ENCODE data around the gene VAT1L. TPM values are rescaled to one million over a fixed set of nuclear protein-coding genes. Genes with fewer than 3 reads are reported as not detected.

The VAT1L gene
- total and polyA plus RNA-seq, 2 experiments from 2014 or later = 11.0 to 24.4 TPM

- no peaks in the 10 kb centered on the region for H3K36me3 Mint-ChIP-seq (ENCODE audit: low read depth)
Observed at GRCh38 chr16:77744141-77744540, 44.2 kb upstream of the VAT1L start.

More at GRCh38 chr16:77744141-77744540, 44.2 kb upstream of the VAT1L start:
- no peak overlapping the region for H3K4me2 ChIP-seq
- H4K20me1 ChIP-seq (replicated peaks; ENCODE audit: insufficient read depth) = no peaks in the 10 kb centered on the region
- no peaks in the 10 kb centered on the region for H3K4me1 Mint-ChIP-seq
- H3K79me2 ChIP-seq (replicated peaks; ENCODE audit: insufficient read depth) = no peaks in the 10 kb centered on the region
- no peak for DNase-seq (ENCODE audit: low spot score)
- H3K9me2 ChIP-seq (ENCODE audit: insufficient read depth) = 0 out of 2 replicates have a peak, but pooled peaks cover 4% of the 10 kb centered on the region
- H3K27me3 ChIP-seq (ENCODE audit: insufficient read depth) = no peaks in the 10 kb centered on the region
- no peak overlapping the region for H3K27ac ChIP-seq (ENCODE audit: low read depth)
- H2AFZ ChIP-seq = no peak overlapping the region
- H3K4me3 ChIP-seq = no peak overlapping the region
- H3K27ac Mint-ChIP-seq = no peak overlapping the region
- no peak overlapping the region for H3K4me3 Mint-ChIP-seq
- H3K9me3 Mint-ChIP-seq = no peaks in the 10 kb centered on the region
- H3K36me3 ChIP-seq (ENCODE audit: insufficient read depth) = no peaks in the 10 kb centered on the region
- no peak for ATAC-seq
- no peaks in the 10 kb centered on the region for H3F3A ChIP-seq (replicated peaks; ENCODE audit: low read depth)
- H3K27me3 Mint-ChIP-seq (ENCODE audit: insufficient read depth, low read depth, poor library complexity) = no peaks in the 10 kb centered on the region
- no peak for TF ChIP-seq EZH2 (IDR thresholded peaks at IDR 0.05; ENCODE audit: low read depth, unreplicated experiment)
- TF ChIP-seq ZNF331 (CRISPR knock-in tag; IDR thresholded peaks at IDR 0.05; ENCODE audit: low read depth) = no peak
- TF ChIP-seq CREB1 (CRISPR knock-in tag; IDR thresholded peaks at IDR 0.05; ENCODE audit: low read depth) = no peak
- TF ChIP-seq CTCF (conservative IDR thresholded peaks at IDR 0.05; ENCODE audit: low read depth in 2 of 2) = no peak
- TF ChIP-seq NANOG (IDR thresholded peaks at IDR 0.05; ENCODE audit: borderline replicate concordance) = no peak
- TF ChIP-seq JUNB (IDR thresholded peaks at IDR 0.05; ENCODE audit: unreplicated experiment) = no peak
- no peak for TF ChIP-seq STAT1 (IDR thresholded peaks at IDR 0.05; ENCODE audit: unreplicated experiment)
- TF ChIP-seq, protein P1, sequence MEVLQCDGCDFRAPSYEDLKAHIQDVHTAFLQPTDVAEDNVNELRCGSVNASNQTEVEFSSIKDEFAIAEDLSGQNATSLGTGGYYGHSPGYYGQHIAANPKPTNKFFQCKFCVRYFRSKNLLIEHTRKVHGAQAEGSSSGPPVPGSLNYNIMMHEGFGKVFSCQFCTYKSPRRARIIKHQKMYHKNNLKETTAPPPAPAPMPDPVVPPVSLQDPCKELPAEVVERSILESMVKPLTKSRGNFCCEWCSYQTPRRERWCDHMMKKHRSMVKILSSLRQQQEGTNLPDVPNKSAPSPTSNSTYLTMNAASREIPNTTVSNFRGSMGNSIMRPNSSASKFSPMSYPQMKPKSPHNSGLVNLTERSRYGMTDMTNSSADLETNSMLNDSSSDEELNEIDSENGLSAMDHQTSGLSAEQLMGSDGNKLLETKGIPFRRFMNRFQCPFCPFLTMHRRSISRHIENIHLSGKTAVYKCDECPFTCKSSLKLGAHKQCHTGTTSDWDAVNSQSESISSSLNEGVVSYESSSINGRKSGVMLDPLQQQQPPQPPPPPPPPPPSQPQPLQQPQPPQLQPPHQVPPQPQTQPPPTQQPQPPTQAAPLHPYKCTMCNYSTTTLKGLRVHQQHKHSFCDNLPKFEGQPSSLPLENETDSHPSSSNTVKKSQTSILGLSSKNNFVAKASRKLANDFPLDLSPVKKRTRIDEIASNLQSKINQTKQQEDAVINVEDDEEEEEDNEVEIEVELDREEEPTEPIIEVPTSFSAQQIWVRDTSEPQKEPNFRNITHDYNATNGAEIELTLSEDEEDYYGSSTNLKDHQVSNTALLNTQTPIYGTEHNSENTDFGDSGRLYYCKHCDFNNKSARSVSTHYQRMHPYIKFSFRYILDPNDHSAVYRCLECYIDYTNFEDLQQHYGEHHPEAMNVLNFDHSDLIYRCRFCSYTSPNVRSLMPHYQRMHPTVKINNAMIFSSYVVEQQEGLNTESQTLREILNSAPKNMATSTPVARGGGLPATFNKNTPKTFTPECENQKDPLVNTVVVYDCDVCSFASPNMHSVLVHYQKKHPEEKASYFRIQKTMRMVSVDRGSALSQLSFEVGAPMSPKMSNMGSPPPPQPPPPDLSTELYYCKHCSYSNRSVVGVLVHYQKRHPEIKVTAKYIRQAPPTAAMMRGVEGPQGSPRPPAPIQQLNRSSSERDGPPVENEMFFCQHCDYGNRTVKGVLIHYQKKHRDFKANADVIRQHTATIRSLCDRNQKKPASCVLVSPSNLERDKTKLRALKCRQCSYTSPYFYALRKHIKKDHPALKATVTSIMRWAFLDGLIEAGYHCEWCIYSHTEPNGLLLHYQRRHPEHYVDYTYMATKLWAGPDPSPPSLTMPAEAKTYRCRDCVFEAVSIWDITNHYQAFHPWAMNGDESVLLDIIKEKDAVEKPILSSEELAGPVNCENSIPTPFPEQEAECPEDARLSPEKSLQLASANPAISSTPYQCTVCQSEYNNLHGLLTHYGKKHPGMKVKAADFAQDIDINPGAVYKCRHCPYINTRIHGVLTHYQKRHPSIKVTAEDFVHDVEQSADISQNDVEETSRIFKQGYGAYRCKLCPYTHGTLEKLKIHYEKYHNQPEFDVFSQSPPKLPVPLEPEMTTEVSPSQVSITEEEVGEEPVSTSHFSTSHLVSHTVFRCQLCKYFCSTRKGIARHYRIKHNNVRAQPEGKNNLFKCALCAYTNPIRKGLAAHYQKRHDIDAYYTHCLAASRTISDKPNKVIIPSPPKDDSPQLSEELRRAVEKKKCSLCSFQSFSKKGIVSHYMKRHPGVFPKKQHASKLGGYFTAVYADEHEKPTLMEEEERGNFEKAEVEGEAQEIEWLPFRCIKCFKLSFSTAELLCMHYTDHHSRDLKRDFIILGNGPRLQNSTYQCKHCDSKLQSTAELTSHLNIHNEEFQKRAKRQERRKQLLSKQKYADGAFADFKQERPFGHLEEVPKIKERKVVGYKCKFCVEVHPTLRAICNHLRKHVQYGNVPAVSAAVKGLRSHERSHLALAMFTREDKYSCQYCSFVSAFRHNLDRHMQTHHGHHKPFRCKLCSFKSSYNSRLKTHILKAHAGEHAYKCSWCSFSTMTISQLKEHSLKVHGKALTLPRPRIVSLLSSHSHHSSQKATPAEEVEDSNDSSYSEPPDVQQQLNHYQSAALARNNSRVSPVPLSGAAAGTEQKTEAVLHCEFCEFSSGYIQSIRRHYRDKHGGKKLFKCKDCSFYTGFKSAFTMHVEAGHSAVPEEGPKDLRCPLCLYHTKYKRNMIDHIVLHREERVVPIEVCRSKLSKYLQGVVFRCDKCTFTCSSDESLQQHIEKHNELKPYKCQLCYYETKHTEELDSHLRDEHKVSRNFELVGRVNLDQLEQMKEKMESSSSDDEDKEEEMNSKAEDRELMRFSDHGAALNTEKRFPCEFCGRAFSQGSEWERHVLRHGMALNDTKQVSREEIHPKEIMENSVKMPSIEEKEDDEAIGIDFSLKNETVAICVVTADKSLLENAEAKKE (CRISPR knock-in tag; IDR thresholded peaks at IDR 0.05) = no peak
- TF ChIP-seq EZH2phosphoT487 (IDR thresholded peaks at IDR 0.05; ENCODE audit: unreplicated experiment) = no peak
- TF ChIP-seq, protein P2, sequence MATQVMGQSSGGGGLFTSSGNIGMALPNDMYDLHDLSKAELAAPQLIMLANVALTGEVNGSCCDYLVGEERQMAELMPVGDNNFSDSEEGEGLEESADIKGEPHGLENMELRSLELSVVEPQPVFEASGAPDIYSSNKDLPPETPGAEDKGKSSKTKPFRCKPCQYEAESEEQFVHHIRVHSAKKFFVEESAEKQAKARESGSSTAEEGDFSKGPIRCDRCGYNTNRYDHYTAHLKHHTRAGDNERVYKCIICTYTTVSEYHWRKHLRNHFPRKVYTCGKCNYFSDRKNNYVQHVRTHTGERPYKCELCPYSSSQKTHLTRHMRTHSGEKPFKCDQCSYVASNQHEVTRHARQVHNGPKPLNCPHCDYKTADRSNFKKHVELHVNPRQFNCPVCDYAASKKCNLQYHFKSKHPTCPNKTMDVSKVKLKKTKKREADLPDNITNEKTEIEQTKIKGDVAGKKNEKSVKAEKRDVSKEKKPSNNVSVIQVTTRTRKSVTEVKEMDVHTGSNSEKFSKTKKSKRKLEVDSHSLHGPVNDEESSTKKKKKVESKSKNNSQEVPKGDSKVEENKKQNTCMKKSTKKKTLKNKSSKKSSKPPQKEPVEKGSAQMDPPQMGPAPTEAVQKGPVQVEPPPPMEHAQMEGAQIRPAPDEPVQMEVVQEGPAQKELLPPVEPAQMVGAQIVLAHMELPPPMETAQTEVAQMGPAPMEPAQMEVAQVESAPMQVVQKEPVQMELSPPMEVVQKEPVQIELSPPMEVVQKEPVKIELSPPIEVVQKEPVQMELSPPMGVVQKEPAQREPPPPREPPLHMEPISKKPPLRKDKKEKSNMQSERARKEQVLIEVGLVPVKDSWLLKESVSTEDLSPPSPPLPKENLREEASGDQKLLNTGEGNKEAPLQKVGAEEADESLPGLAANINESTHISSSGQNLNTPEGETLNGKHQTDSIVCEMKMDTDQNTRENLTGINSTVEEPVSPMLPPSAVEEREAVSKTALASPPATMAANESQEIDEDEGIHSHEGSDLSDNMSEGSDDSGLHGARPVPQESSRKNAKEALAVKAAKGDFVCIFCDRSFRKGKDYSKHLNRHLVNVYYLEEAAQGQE (IDR thresholded peaks at IDR 0.05; ENCODE audit: unreplicated experiment) = no peak
- TF ChIP-seq ZNF114 (CRISPR knock-in tag; IDR thresholded peaks at IDR 0.05) = no peak
- TF ChIP-seq, protein P3, sequence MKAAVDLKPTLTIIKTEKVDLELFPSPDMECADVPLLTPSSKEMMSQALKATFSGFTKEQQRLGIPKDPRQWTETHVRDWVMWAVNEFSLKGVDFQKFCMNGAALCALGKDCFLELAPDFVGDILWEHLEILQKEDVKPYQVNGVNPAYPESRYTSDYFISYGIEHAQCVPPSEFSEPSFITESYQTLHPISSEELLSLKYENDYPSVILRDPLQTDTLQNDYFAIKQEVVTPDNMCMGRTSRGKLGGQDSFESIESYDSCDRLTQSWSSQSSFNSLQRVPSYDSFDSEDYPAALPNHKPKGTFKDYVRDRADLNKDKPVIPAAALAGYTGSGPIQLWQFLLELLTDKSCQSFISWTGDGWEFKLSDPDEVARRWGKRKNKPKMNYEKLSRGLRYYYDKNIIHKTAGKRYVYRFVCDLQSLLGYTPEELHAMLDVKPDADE (IDR thresholded peaks at IDR 0.05) = no peak
- TF ChIP-seq POLR2AphosphoS5 (IDR thresholded peaks at IDR 0.05; ENCODE audit: low read depth) = no peak
- H3K4me1 ChIP-seq (ENCODE audit: insufficient read depth) = no peaks in the 10 kb centered on the region

Measured in GM23338 (cell line).